Upper lobe of right lung (tissue), 1 donor: Measurements from ENCODE around the gene DHX35. TPM values are rescaled to one million over a fixed set of nuclear protein-coding genes. Genes with fewer than 3 reads are reported as not detected.

Experiments used
- ATAC-seq: fragments of 200-7000 bp; cut with Tn5 transposase; one replicate; pipeline ENCODE4 v1.9.1; 2020; ENCODE audit warnings: mild to moderate bottlenecking, moderate library complexity
- DNase-seq: peaks from one replicate; pipeline ENCODE4 v3.0.0-alpha.2; 2020
- H3K27ac ChIP-seq: fragments of 200-600 bp; one replicate; pipeline ENCODE4 v1.8.0; 2022
- H3K27me3 ChIP-seq: fragments of 200-600 bp; one replicate; pipeline ENCODE4 v1.8.0; 2022; ENCODE audit warnings: mild to moderate bottlenecking
- H3K36me3 ChIP-seq: fragments of 200-600 bp; one replicate; pipeline ENCODE4 v1.8.0; 2022
- H3K4me1 ChIP-seq: fragments of 200-600 bp; one replicate; pipeline ENCODE4 v1.8.0; 2022
- H3K4me3 ChIP-seq: fragments of 200-600 bp; one replicate; pipeline ENCODE4 v1.8.0; 2022; ENCODE audit warnings: mild to moderate bottlenecking
- H3K9me3 ChIP-seq: fragments of 200-600 bp; one replicate; pipeline ENCODE4 v1.8.0; 2022
- intact Hi-C: fragments of 100-400 bp; cut with DNase I; formaldehyde crosslinking; loops from one replicate; pipeline ENCODE4 v1.11.0; 2022
- total RNA-seq: library from RNA; stranded (reverse); fragmentation: NEBNext Ultra II Directional; extraction: Animal tissue kit (Norgen Biotek cat#: 25700); gene quantifications from one replicate; pipeline ENCODE4 v1.2.1, GENCODE V29; 2021
- TF ChIP-seq, protein P1 (sequence below): fragments of 200-600 bp; IDR thresholded peaks from one replicate; pipeline ENCODE4 v1.8.0; 2022; ENCODE audit warnings: antibody characterized with exemption
- donor health status: DM: no; HTN: yes; CAD: no; lungs with severe emphysema.

Gene DHX35
- total RNA-seq, 1 donor from 2014 or later: 11.1 TPM

DNA sequence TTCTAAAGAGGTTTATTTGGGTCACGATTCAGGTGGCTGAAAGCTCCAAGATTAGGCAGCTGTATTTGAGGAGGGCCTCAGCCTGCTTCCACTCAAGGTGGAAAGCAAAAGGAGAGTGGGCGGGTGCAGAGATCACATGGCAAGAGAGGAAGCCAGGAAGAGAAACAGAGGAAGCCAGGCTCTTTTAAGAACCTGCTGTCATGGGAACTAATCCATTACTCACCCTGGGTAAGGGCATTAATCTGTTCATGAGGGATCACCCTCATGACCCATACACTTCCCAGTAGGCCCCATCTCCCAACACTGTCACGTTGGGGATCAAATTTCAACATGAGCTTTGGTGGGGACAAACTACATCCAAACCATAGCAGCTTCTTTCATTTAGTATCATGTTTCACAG is 53.9 kb downstream of the DHX35 start:
- no peak for DNase-seq
- ATAC-seq: no peak
- TF ChIP-seq, protein P1, sequence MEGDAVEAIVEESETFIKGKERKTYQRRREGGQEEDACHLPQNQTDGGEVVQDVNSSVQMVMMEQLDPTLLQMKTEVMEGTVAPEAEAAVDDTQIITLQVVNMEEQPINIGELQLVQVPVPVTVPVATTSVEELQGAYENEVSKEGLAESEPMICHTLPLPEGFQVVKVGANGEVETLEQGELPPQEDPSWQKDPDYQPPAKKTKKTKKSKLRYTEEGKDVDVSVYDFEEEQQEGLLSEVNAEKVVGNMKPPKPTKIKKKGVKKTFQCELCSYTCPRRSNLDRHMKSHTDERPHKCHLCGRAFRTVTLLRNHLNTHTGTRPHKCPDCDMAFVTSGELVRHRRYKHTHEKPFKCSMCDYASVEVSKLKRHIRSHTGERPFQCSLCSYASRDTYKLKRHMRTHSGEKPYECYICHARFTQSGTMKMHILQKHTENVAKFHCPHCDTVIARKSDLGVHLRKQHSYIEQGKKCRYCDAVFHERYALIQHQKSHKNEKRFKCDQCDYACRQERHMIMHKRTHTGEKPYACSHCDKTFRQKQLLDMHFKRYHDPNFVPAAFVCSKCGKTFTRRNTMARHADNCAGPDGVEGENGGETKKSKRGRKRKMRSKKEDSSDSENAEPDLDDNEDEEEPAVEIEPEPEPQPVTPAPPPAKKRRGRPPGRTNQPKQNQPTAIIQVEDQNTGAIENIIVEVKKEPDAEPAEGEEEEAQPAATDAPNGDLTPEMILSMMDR: no peak
- H3K4me3 ChIP-seq: no peak overlapping the region
- no peaks in the 10 kb centered on the region for H3K4me1 ChIP-seq
- no peaks in the 10 kb centered on the region for H3K9me3 ChIP-seq
- no peaks in the 10 kb centered on the region for H3K27me3 ChIP-seq
- no peak overlapping the region for H3K27ac ChIP-seq
- peaks cover 73% of the 10 kb centered on the region for H3K36me3 ChIP-seq
- intact Hi-C loops: no loop called here

DNA sequence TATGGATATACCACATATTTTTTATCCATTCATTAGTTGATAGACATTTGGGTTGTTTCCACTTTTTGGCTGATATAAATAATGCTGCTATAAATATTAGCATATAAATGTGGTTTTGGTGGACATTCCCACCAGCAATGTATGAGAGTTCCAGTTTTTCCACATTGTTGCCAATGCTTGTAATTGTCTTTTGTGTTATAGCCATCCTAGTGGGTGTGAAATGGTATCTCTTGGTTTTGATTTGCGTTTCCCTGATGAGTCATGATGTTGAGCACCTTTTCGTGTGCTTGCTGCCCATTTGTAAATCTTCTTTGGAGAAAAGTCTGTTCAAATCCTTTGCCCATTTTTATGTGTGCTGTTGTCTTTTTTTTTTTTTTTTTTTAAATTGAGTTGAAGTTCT is 54.4 kb downstream of the DHX35 start:
- ATAC-seq (no peak), DNase-seq (no peak)
- TF ChIP-seq, protein P1: no peak
- intact Hi-C loops: no loop called here
- H3K36me3 ChIP-seq: peaks cover 73% of the 10 kb centered on the region
- H3K4me1 ChIP-seq: no peaks in the 10 kb centered on the region
- no peak overlapping the region for H3K4me3 ChIP-seq
- H3K9me3 ChIP-seq: no peaks in the 10 kb centered on the region
- no peaks in the 10 kb centered on the region for H3K27me3 ChIP-seq
- H3K27ac ChIP-seq: no peak overlapping the region

DNA sequence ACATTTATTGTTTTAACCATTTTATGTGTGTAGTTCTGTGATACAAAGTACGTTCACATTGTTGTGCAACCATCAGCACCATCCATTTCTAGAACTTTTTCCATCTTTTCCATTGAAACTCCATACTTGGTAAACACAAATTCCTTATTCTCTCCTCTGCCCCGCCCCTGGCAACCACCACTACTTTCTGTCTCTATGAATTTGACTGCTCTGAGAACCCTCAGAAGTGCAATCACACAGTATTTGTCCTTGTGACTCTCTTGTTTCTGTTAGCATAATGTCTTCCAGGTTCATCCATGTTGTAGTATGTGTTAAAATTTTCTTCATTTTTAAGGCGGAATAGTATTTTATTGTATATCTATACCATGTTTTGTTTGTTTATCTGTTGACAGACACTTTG is 56.9 kb downstream of the DHX35 start:
- Histone ChIP-seq H3K27ac (no peak overlapping the region), H3K27me3 (no peaks in the 10 kb centered on the region), H3K4me3 (no peak overlapping the region), H3K36me3 (peaks cover 79% of the 10 kb centered on the region), H3K9me3 (no peaks in the 10 kb centered on the region), H3K4me1 (no peaks in the 10 kb centered on the region)
- intact Hi-C loops: no loop called here
- TF ChIP-seq, protein P1: no peak
- ATAC-seq: no peak
- no peak for DNase-seq

DNA sequence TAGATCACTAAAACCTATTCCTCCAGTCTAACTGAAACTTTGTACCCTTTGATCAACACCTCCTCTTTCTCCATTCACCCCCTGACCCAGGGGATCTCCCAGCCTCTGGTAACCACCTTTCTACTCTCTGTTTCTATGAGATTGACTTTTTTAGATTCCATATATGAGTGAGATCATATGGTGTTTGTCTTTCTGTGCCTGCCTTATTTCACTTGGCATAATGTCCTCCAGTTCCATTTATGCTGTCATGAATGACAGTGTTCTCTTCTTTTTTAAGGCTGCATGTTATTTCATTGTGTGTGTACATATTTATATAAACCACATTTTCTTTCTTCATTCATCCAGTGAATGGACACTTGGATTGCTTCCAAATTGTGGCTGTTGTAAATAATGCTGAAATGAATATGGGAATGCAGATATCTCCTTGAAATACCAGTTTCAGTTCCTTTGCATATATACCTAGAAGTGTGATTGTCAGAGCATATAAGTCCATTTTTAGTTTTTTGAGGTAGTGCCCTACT is 57.7 kb downstream of the DHX35 start:
- TF ChIP-seq, protein P1: no peak
- Histone ChIP-seq H3K9me3 (no peaks in the 10 kb centered on the region), H3K4me3 (no peak overlapping the region), H3K36me3 (peaks cover 83% of the 10 kb centered on the region), H3K27ac (no peak overlapping the region), H3K4me1 (no peaks in the 10 kb centered on the region), H3K27me3 (no peaks in the 10 kb centered on the region)
- ATAC-seq (no peak), DNase-seq (no peak)
- intact Hi-C loops: no loop called here

DNA sequence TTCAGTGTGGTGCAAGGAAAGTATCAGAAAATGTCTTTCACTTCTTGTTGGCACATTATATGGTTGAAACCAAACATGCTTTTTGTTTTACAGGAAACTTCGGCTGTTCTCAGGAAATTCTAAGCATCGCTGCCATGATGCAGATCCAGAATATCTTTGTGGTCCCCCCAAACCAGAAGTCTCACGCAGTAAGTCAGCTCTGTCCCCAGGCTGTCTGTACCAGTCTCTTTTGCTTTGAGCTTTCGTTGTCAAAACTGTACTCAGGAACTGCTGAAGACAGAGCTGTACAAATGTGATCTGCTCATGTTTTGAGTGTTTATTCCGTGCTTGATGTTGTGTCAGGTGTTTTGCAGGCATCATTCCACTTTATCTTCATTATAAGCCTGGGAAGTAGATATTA is 59.6 kb downstream of the DHX35 start:
- H3K4me3 ChIP-seq: no peak overlapping the region
- H3K27ac ChIP-seq: no peak overlapping the region
- no peak for ATAC-seq
- DNase-seq: no peak
- H3K4me1 ChIP-seq: no peaks in the 10 kb centered on the region
- peaks cover 91% of the 10 kb centered on the region for H3K36me3 ChIP-seq
- intact Hi-C loops: no loop called here
- H3K9me3 ChIP-seq: no peaks in the 10 kb centered on the region
- no peaks in the 10 kb centered on the region for H3K27me3 ChIP-seq
- TF ChIP-seq, protein P1: no peak

DNA sequence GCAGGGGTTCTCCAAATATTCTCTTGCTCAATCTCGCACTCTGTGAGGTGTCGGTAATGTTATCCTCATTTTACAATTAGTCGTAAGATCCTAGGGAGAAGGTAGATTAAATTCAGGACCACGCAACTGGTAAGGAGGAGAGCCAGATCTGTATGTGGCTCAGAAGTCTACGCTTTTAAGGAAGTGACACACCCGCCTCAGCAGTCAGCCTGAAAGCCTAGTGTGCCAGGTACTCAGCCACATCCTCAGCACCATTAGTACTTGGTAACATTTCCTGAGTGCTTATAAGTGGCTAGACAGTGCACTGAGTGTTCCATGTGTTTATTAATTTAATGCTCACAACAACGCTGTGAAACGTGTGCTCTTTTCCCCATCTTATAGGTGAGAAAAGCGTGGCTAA is 63.7 kb downstream of the DHX35 start:
- Histone ChIP-seq H3K9me3 (no peaks in the 10 kb centered on the region), H3K36me3 (peaks cover 73% of the 10 kb centered on the region), H3K4me3 (no peak overlapping the region), H3K4me1 (no peaks in the 10 kb centered on the region), H3K27ac (no peak overlapping the region), H3K27me3 (no peaks in the 10 kb centered on the region)
- intact Hi-C loops: no loop called here
- DNase-seq (no peak), ATAC-seq (no peak)
- TF ChIP-seq, protein P1: no peak
